HFFc6 (cell line): ENCODE data around the gene CAPN12. TPM values are rescaled to one million over a fixed set of nuclear protein-coding genes. Genes with fewer than 3 reads are reported as not detected.

ENCODE experiments used
- DNase-seq: peaks from one replicate; pipeline ENCODE4 v3.0.0-alpha.2; 2018
- H3K27ac Mint-ChIP-seq: 2 replicates; pipeline ENCODE4 v1.8.0; 2020; ENCODE audit warnings: mild to moderate bottlenecking, mixed read lengths
- H3K27me3 Mint-ChIP-seq: 2 replicates; pipeline ENCODE4 v1.8.0; 2021; ENCODE audit warnings: mild to moderate bottlenecking, moderate library complexity, mixed read lengths; ENCODE audit not compliant: insufficient read depth
- H3K36me3 Mint-ChIP-seq: 2 replicates; pipeline ENCODE4 v1.8.0; 2021; ENCODE audit warnings: low read depth, mixed read lengths
- H3K4me1 Mint-ChIP-seq: 2 replicates; pipeline ENCODE4 v1.8.0; 2020; ENCODE audit warnings: low read depth, mixed read lengths
- H3K4me3 Mint-ChIP-seq: 2 replicates; pipeline ENCODE4 v1.8.0; 2020; ENCODE audit warnings: mild to moderate bottlenecking, moderate library complexity, mixed read lengths
- H3K9me3 Mint-ChIP-seq: 2 replicates; pipeline ENCODE4 v1.8.0; 2020; ENCODE audit warnings: mild to moderate bottlenecking, mixed read lengths
- CTCF ChIP-seq: fragments of 200-600 bp; sonication (generic); IDR thresholded peaks from 2 replicates; pipeline ENCODE4 v1.5.0; 2021; ENCODE audit warnings: antibody characterized with exemption, mild to moderate bottlenecking
- total RNA-seq, 6 experiments: library from RNA; stranded (reverse); fragmentation: NEBNext Ultra II Directional; extraction: Animal tissue kit (Norgen Biotek cat#: 25700); gene quantifications; 2 replicates in 1 of 6; 3 replicates in 5 of 6; pipeline ENCODE4 v1.2.3, GENCODE V29; 2021

The CAPN12 gene
- total RNA-seq, 6 experiments from 2014 or later, result 0.09 to 0.45 (median 0.19) TPM

- peaks cover 15% of the 10 kb centered on the region for H3K27me3 Mint-ChIP-seq
- peaks cover 6% of the 10 kb centered on the region; the same call in 1 of the 2 replicates for H3K4me1 Mint-ChIP-seq
- no peak overlapping the region; the same call in 1 of the 2 replicates for H3K27ac Mint-ChIP-seq
- no peak for TF ChIP-seq CTCF
- peaks cover 5% of the 10 kb centered on the region; the same call in 1 of the 2 replicates for H3K9me3 Mint-ChIP-seq
- no peak for DNase-seq
- H3K4me3 Mint-ChIP-seq, result no peak overlapping the region
- H3K36me3 Mint-ChIP-seq, result no peaks in the 10 kb centered on the region
Observed at GRCh38 chr19:38739440-38740256, 4.6 kb downstream of the CAPN12 start.

- H3K9me3 Mint-ChIP-seq, result peaks cover 5% of the 10 kb centered on the region; the same call in 1 of the 2 replicates
- peaks cover 18% of the 10 kb centered on the region for H3K4me1 Mint-ChIP-seq
- DNase-seq, result no peak
- H3K27ac Mint-ChIP-seq, result peak overlapping the region; percentile 57
- no peaks in the 10 kb centered on the region for H3K36me3 Mint-ChIP-seq
- peaks cover 19% of the 10 kb centered on the region for H3K27me3 Mint-ChIP-seq
- peak; percentile 44 for TF ChIP-seq CTCF
- peak overlapping the region; percentile 23 for H3K4me3 Mint-ChIP-seq
Observed at GRCh38 chr19:38737921-38738737, 6.1 kb downstream of the CAPN12 start.

DNA sequence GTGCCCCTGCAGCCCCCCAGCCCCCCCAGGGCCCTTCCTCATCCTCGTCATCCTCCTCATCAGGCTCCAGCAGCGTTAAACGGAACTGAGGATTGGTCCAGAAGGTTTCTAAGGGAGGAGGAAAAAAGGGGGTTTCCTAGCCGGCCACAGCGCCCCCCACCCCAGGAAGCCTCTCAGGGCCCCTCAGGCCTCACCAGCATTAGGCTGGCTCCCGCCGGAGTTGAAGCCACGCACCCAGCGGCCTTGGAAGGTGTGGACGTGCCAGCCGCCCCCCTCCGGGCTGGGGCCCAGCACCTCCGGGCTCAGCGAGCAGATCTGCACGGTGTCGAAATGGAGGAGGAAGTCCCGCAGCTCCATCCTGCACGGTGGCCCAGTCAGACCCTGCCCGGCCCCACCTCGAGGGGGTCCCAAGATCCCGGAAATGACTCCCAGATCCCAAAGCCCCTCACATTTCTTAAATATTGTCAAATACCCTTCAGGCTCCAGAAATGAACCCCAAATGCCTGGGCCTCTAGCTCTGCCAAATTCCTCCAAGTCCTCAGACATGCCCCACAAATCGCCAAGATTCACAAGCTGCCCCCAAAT, 6.9 kb downstream of the CAPN12 start:
- H3K27me3 Mint-ChIP-seq, result peaks cover 23% of the 10 kb centered on the region
- no peak overlapping the region; the same call in 1 of the 2 replicates for H3K27ac Mint-ChIP-seq
- H3K36me3 Mint-ChIP-seq, result peaks cover 7% of the 10 kb centered on the region
- no peak for DNase-seq
- H3K4me3 Mint-ChIP-seq, result peak overlapping the region; percentile 23
- TF ChIP-seq CTCF, result no peak; the same call in 1 of the 2 replicates
- H3K9me3 Mint-ChIP-seq, result peaks cover 5% of the 10 kb centered on the region; the same call in 1 of the 2 replicates
- peaks cover 26% of the 10 kb centered on the region for H3K4me1 Mint-ChIP-seq

GRCh38 chr19:38736413-38737280, 7.6 kb downstream of the CAPN12 start:
- H3K36me3 Mint-ChIP-seq, result peaks cover 14% of the 10 kb centered on the region
- DNase-seq, result no peak
- peaks cover 33% of the 10 kb centered on the region for H3K4me1 Mint-ChIP-seq
- TF ChIP-seq CTCF, result no peak
- H3K4me3 Mint-ChIP-seq, result peak overlapping the region; percentile 22; the same call in 1 of the 2 replicates
- H3K9me3 Mint-ChIP-seq, result peaks cover 5% of the 10 kb centered on the region; the same call in 1 of the 2 replicates
- H3K27ac Mint-ChIP-seq, result no peak overlapping the region
- peaks cover 21% of the 10 kb centered on the region for H3K27me3 Mint-ChIP-seq
